ENCODE results near the gene MPHOSPH10.
"Not testable (repeated sequence)": the region's sequence is repeated elsewhere in the genome, so short reads cannot be mapped to it uniquely, and the experiment has no call there.

Gene MPHOSPH10

DNA sequence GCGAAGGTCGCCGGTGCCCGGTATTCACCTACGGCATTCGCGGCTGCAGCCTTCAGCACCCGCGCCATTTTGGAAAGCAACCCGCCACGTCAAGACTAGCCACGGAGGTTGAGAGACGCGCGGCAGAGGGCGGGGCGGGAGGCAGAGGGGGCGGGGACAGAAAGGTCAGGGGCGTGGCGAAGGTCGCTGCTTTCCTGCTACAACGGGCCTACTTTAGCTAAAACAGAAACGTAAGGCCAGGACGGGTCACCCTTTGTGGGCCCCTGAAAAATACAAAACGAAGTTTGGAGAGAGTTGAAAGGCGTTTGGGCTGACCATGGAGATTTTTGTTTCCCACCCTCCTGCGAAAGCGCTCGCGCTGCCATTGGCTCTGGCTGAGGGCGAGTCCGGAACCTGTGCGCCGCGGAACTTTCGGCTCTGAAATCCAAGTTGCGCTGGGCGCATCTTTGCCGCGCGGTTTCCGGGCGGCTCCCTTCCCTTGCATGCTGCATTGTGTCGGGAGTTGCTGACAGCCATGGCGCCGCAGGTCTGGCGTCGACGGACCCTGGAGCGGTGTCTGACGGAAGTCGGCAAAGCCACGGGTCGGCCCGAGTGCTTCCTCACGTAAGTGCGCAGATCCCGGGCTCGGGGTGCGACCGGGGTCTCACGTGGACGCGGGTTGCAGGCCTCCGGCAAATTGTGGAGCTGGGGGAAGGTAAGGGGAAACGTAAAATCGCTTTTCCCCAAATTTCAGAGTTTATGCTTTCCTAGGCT, at the start of gene MPHOSPH10, which contains the start of gene MCEE:
MPHOSPH10 (plus strand) TSS at position 483 of the 753 bp plus-strand sequence; CDS start at position 515, 32 bp downstream.
MCEE (minus strand) TSS at position 78 of the 753 bp plus-strand sequence; CDS start at position 68, 10 bp downstream.
- DNase-seq (ENCODE audit: low read depth in 2 of 2), result peak; percentile 85 to 88

DNA sequence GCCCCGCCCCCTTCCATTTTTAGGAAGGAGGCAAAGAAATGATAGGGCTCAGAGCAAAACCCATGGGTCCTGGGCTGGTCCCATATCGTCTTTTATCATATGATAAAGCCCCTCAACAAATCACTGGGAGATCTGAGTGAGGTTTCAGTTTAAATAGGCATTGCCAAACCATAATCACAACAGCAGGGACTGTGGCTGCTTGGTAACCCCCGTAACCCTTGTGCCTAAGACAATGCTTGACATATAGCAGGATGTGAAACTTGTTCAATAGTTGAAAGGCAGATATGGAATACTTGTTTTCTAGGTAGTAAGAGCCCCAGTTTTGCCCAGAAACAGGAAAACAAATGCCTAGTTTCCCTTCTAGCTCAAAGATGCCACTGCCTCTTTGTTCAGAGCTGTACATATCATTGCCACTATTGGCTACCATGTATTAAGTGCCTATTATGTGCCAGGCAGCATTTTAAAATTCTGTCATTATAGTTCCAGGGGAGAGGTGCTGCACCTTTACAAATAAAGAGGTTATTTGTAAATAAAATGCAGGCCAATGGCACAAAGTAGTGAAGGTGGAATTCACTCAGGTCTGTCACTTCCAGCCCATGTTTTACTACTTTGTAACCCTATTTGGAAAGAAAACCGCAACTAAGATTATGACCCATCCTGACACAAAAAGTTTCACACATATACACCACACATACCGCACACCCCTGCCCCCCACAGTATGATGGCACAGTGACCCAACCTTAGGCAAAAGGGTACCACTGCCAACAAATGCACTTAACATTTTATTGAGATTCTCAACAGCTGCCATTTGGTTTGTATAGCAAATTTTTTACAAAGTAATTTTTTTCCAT, 47.8 kb upstream of the MPHOSPH10 start:
- peak in 1 of 2 experiments; percentile 44 for DNase-seq (ENCODE audit: low read depth in 2 of 2)

- not testable (repeated sequence) for DNase-seq (ENCODE audit: low read depth in 2 of 2)
Observed at GRCh38 chr2:71083297-71083696, 47.1 kb upstream of the MPHOSPH10 start.

DNA sequence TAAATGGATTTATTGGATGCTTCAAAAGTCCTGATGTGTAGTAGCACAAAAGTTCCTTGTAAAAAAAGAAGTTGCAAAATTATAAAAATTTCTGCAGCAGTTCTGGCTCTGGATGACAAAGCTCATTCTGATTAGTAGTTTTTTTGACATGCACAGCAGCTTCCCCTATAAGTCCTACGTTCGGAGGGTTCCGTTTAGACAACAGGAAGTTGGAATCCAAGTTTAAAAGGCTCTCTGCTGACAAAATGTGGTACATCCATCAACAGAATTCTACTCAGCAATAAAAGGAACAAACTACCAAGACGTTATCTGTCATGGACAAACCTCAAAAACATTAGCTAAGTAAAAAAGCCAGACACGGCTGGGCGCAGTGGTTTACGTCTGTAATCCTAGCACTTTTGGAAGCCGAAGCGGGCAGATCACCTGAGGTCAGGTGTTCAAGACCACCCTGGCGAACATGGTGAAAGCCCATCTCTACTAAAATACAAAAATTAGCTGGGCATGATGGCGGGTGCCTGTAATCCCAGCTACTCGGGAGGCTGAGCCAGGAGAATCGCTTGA, 46.6 kb upstream of the MPHOSPH10 start:
- DNase-seq (ENCODE audit: low read depth in 2 of 2), result not testable (repeated sequence)

- DNase-seq (ENCODE audit: low read depth in 2 of 2), result not testable (repeated sequence)
Observed at GRCh38 chr2:71085325-71086003, 45.0 kb upstream of the MPHOSPH10 start.

DNA sequence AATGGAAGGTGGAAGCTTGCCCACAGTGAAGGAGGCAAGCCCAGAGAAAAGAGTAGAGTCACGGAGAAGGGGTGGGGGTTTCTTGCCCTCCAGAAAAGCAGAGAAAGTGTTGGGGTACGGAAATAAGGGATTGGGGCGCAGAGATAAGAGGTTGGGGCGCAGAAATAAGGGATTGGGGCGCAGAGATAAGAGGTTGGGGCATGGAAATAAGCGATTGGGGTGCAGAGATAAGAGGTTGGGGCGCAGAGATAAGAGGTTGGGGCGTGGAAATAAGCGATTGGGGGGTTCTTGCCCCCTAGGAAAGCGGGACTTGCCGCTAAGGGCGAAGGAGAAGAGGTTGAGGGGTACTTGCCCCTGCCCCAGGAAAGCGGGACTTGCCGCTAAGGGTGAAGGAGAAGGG, 41.0 kb upstream of the MPHOSPH10 start:
- DNase-seq (ENCODE audit: low read depth in 2 of 2), result not testable (repeated sequence)

DNA sequence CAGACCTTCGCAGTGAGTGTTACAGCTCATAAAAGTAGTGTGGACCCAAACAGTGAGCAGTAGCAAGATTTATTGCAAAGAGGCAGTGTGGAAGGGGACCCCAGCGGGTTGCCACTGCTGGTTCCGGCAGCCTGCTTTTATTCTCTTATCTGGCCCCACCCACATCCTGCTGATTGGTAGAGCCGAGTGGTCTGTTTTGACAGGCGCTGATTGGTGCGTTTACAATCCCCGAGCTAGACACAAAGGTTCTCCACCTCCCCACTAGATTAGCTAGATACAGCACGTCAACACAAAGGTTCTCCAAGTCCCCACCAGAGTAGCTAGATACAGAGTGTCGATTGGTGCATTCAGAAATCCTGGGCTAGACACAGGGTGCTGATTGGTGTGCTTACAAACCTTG, 38.6 kb upstream of the MPHOSPH10 start:
- not testable (repeated sequence) for DNase-seq (ENCODE audit: low read depth in 2 of 2)

GRCh38 chr2:71092491-71093260, 37.8 kb upstream of the MPHOSPH10 start:
- not testable (repeated sequence) for DNase-seq (ENCODE audit: low read depth in 2 of 2)

DNA sequence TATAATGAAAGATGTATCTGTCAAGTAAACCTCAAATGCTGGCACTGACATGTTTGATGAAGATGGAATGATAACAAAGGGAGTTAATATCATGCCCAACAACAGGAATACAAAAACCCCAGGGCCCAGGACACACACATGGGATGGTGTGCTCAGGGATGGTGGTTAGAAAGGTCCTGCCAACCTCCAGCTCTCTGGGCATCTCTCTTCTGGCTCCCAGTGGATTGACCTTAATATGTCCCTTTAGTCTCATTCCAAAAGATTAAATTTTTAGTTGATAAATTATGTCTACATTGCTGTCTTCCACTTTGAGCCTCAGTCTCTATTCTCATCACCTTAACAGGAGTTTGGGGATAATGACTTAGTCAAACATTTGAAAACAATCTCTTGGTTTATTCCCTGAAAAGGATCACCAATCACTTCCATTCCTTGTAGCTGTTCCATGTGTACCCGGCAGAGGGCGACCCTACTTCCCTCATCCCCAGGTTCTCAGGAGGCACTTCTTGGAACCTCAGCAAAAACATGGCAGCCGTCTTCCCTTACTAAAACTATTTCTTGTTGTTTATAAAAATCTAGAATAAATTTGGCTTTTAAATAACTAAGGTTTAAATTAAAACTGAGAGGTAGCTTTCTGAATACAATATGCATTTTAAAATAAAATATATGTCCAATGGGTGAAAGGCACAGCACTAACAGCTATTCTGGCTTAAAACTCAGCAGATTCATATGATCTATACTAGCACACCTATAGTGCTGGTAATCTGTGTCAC, 30.1 kb upstream of the MPHOSPH10 start:
- peak; percentile 17 to 46 for DNase-seq (ENCODE audit: low read depth in 2 of 2)

DNA sequence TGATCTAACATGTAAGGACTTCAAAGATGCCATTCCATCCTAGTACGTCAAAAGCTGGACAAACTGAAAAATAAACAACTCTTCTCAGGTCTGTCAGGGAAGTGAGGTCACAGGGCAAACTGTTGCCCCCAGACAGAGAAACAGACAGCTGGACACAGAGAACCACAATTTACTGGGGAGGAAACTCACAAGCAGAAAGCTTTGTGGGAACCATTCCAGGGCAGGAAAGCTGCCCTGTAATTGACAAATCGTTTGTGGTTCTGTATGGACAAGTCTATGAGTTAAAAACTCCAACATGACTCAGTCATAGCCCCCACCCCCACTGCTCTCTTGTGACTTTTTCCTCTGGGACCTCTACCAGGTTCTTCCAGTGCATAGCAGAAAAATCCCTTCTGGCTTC, 28.8 kb upstream of the MPHOSPH10 start:
- no peak for DNase-seq (ENCODE audit: low read depth in 2 of 2)

DNA sequence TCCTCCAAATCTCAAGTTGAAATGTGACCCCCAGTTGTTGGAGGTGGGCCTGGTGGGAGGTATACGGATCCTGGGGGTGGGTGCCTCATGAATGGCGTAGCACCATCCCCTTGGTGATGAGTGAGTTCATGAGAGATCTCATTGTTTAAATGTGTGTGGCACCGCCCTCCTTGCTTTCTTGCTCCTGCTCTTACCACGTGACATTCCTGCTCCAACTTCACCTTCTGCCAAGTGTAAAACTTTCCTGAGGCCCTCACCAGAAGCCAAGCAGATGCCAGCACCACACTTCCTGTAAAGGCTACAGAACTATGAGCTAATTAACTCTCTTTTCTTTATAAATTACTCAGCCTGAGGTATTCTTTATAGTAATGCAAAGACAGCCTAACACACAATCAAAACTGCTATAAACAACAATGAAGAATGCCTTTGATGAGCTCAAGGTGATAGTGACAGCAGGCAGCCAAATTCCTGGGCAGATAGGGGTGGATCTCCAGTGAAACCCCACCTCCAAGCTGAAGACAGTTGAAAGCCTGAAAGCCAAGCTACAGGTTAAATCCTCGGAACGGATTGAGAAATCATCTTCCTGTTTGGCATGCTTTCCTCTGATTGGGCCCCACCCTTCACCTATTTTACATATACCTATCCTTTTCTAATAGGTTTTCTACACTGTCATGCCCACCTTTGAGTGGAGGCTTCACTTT, 27.3 kb upstream of the MPHOSPH10 start:
- DNase-seq (ENCODE audit: low read depth in 2 of 2), result no peak

GRCh38 chr2:71103809-71104208, 26.6 kb upstream of the MPHOSPH10 start:
- no peak for DNase-seq (ENCODE audit: low read depth in 2 of 2)

DNA sequence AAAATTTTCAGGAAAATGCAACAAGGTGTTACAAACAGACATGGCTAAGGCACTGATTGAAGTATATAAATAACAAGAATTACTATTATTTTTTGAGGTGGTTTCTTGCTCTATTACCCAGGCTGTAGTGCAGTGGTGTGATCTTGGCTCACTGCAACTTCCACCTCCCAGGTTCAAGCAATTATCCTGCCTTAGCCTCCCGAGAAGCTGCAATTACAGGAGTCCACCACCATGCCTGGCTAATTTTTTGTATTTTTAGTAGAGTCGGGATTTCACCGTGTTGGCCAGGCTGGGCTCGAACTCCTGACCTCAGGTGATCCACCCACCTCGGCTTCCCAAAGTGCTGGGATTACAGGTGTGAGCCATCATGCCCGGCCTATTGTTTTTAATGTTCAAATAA, 24.0 kb upstream of the MPHOSPH10 start:
- DNase-seq (ENCODE audit: low read depth in 2 of 2), result not testable (repeated sequence)

DNA sequence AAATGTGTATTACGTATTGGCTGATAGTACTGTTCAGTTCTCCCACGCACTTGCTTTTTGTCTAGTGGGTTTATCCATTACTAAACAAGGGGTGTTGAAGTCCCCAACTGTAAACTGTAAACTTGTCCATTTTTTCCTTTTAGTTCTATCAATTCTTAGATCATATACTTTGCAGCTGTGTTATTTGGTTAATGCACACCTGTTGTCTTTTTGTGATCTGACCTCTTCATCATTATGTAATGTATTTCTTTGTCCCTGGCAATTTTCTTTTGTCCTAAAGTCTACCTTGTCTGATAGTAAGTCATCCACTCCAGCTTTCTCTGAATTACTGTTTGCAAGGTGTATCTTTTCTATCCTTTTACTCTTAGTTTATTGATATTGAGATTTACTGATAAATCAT, 22.3 kb upstream of the MPHOSPH10 start:
- DNase-seq (ENCODE audit: low read depth in 2 of 2), result no peak

DNA sequence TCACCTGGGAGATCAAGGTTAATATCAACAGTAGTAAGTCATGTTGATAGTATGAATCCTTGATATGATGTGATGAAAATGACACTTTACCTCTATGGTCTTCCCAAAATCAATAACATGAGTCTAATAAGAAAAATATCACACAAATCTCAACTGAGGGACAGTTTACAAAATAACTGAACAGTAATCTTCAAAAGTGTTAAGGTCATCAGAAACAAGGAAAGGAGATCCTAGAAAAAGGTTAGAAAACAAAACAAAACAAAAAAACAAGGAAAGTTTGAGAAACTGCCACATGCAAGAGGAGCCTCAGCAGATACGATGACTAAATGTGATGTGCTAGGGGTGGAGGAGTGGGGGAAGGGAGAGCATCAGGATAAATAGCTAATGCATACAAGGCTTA, 16.6 kb upstream of the MPHOSPH10 start:
- no peak for DNase-seq (ENCODE audit: low read depth in 2 of 2)

- no peak for DNase-seq (ENCODE audit: low read depth in 2 of 2)
Observed at GRCh38 chr2:71117063-71117462, 13.4 kb upstream of the MPHOSPH10 start.

- no peak for DNase-seq (ENCODE audit: low read depth in 2 of 2)
Observed at GRCh38 chr2:71120195-71120594, 10.2 kb upstream of the MPHOSPH10 start.

- DNase-seq (ENCODE audit: low read depth in 2 of 2), result no peak
Observed at GRCh38 chr2:71121479-71121878, 9.0 kb upstream of the MPHOSPH10 start.
